ENCODE measurements around the gene CHRNA4. TPM values are rescaled to one million over a fixed set of nuclear protein-coding genes. Genes with fewer than 3 reads are reported as not detected.

The CHRNA4 gene
- total and polyA plus RNA-seq, 9 of the 15 experiments (the other 6 are each of a cell fraction or from before 2014, with no cell fraction given), result not detected

GRCh38 chr20:63354636-63355350 lies 6.4 kb downstream of the CHRNA4 start:
- no TSS peak for BruUV-seq (replicated peaks)
- no peak overlapping the region for H2AFZ ChIP-seq (ENCODE audit: low read depth, low read length)
- no peak for ATAC-seq
- peaks cover 0 to 13% of the 10 kb centered on the region in 2 experiments; a peak in 3 of 5 replicates for H3K27me3 ChIP-seq (ENCODE audit: control insufficient read depth in 2 of 2, insufficient read depth in 2 of 2, low read length in 2 of 2)
- no peak overlapping the region for H3K27ac ChIP-seq (ENCODE audit: extremely low read depth, low read depth, low read length)
- no peaks in the 10 kb centered on the region for H3K36me3 ChIP-seq (ENCODE audit: control insufficient read depth, insufficient read depth, low read length)
- TF ChIP-seq TEAD4 (IDR thresholded peaks at IDR 0.05; ENCODE audit: low read length) (no peak), TEAD4 (CRISPR knock-in tag; IDR thresholded peaks at IDR 0.05; ENCODE audit: borderline replicate concordance) (no peak), SMAD1 (IDR thresholded peaks at IDR 0.05; ENCODE audit: low read depth, low read length, partially characterized antibody) (no peak), ZNF263 (CRISPR knock-in tag; IDR thresholded peaks at IDR 0.05; ENCODE audit: borderline replicate concordance) (peak; percentile 49; the same call in 1 of the 2 replicates), MAFK (IDR thresholded peaks at IDR 0.05; ENCODE audit: low read length) (no peak), SMAD2 (IDR thresholded peaks at IDR 0.05; ENCODE audit: low read depth, low read length) (no peak), ZNF699 (CRISPR knock-in tag; IDR thresholded peaks at IDR 0.05; ENCODE audit: insufficient replicate concordance) (no peak), MCM2 (IDR thresholded peaks at IDR 0.05; ENCODE audit: low read depth) (no peak)
- no peak overlapping the region for H3K4me2 ChIP-seq (ENCODE audit: insufficient read depth, low read length)
- peaks cover 0 to 10% of the 10 kb centered on the region in 2 experiments; a peak in 2 of 5 replicates for H3K4me1 ChIP-seq (replicated peaks in 1 of 2; ENCODE audit: control insufficient read depth in 2 of 2, insufficient read depth in 2 of 2, low read length in 2 of 2)
- DNase-seq (ENCODE audit: extremely low read depth in 1 of 4, low spot score in 3 of 4), result no peak
- no peaks in the 10 kb centered on the region for H3K9me1 ChIP-seq (ENCODE audit: control insufficient read depth, insufficient read depth, low read length)
- no peak overlapping the region for H3K4me3 ChIP-seq
- ChIA-PET POLR2A (interaction anchor here (0.6 to 0.7 kb wide), 3 partner anchors 9 to 227 kb away, joined by 3 to 4 read pairs (median 3); no protein-coding TSS in a partner anchor), CTCF (ENCODE audit: low intra/inter-chr PET ratio) (no interaction called here)
- no peaks in the 10 kb centered on the region for H3K9me3 ChIP-seq (replicated peaks; ENCODE audit: control insufficient read depth, insufficient read depth, low read depth, low read length)
- no peaks in the 10 kb centered on the region for H4K20me1 ChIP-seq (replicated peaks; ENCODE audit: control insufficient read depth, insufficient read depth, low read length)
- intact Hi-C loops (cut with micrococcal nuclease) (no loop called here), in situ Hi-C loops (cut with MboI) (no loop called here)
- H3K9ac ChIP-seq (ENCODE audit: insufficient read depth in 1 of 2, low read depth in 2 of 2, low read length in 2 of 2), result no peak overlapping the region
- no peaks in the 10 kb centered on the region for H3K79me2 ChIP-seq (ENCODE audit: control insufficient read depth, insufficient read depth, low read length)
- no peak for FAIRE-seq
- under 1% methylated on average over 13 of the region's 25 CpGs for WGBS (ENCODE audit: insufficient coverage, low coverage, missing lambda C conversion rate)

Measured in K562 (cell line).